Stimulated activated CD4-positive, alpha-beta T cell treated with anti-CD3 and anti-CD28 coated beads, Interleukin-1b, Interleukin-23, amount 100 ng/mL, for 24 hours (primary cell): ENCODE data around the gene MAGEB4.
"Not testable (repeated sequence)": the region's sequence is repeated elsewhere in the genome, so short reads cannot be mapped to it uniquely, and the experiment has no call there.

ENCODE experiments used
- DNase-seq, 4 experiments: peaks; one replicate each; pipeline ENCODE4 v3.0.0-alpha.2; 2020; ENCODE audit warnings: low read depth in 4 of 4, low spot score in 1 of 4

Gene MAGEB4

GRCh38 chrX:30241724-30242415, at the start of gene MAGEB4:
Gene MAGEB4, plus strand, starts transcription at chrX:30242000. Its CDS starts 136 bp downstream, at chrX:30242136.
- no peak for DNase-seq

- DNase-seq = not testable (repeated sequence)
These were observed 47.9 kb upstream of the MAGEB4 start for GRCh38 chrX:30193910-30194309.

- no peak for DNase-seq
These were observed 45.5 kb upstream of the MAGEB4 start for GRCh38 chrX:30196322-30196721.

- DNase-seq = no peak
These were observed 29.6 kb upstream of the MAGEB4 start for GRCh38 chrX:30212172-30212571.

- DNase-seq = no peak
These were observed 26.4 kb upstream of the MAGEB4 start, which contains the start of gene MAGEB2 for GRCh38 chrX:30215357-30215843. Gene MAGEB2, plus strand, starts transcription at chrX:30215563. Its CDS starts 3,018 bp downstream, at chrX:30218581.

- no peak for DNase-seq
These were observed 24.3 kb upstream of the MAGEB4 start for GRCh38 chrX:30217465-30217864.

GRCh38 chrX:30219372-30219771, 22.4 kb upstream of the MAGEB4 start:
- DNase-seq = no peak

GRCh38 chrX:30220661-30221060, 21.1 kb upstream of the MAGEB4 start:
- no peak for DNase-seq

- DNase-seq = no peak
These were observed 17.3 kb upstream of the MAGEB4 start for GRCh38 chrX:30224536-30224935.

GRCh38 chrX:30228526-30228925, 13.3 kb upstream of the MAGEB4 start:
- DNase-seq = no peak

- no peak for DNase-seq
These were observed 11.4 kb upstream of the MAGEB4 start, which contains the start of gene MAGEB3 for GRCh38 chrX:30230395-30230794. Gene MAGEB3, plus strand, starts transcription at chrX:30230657. Its CDS starts 5,268 bp downstream, at chrX:30235925.

GRCh38 chrX:30246769-30247489, 5.1 kb downstream of the MAGEB4 start, which contains the start of gene MAGEB1:
Gene MAGEB1, plus strand, starts transcription at chrX:30247146. Its CDS starts 3,348 bp downstream, at chrX:30250494.
- no peak for DNase-seq

- no peak for DNase-seq
These were observed 7.1 kb downstream of the MAGEB4 start for GRCh38 chrX:30248854-30249253.

- no peak for DNase-seq
These were observed 11.5 kb downstream of the MAGEB4 start for GRCh38 chrX:30253257-30253656.

- no peak for DNase-seq
These were observed 18.1 kb downstream of the MAGEB4 start for GRCh38 chrX:30259927-30260326.

GRCh38 chrX:30261012-30261411, 19.2 kb downstream of the MAGEB4 start:
- DNase-seq = no peak

GRCh38 chrX:30262763-30263162, 21.0 kb downstream of the MAGEB4 start:
- no peak for DNase-seq

GRCh38 chrX:30270639-30271038, 28.8 kb downstream of the MAGEB4 start:
- DNase-seq = no peak

- no peak for DNase-seq
These were observed 33.7 kb downstream of the MAGEB4 start for GRCh38 chrX:30275498-30275897.

GRCh38 chrX:30278365-30278764, 36.6 kb downstream of the MAGEB4 start:
- DNase-seq = no peak

GRCh38 chrX:30280428-30280827, 38.6 kb downstream of the MAGEB4 start:
- DNase-seq = no peak

GRCh38 chrX:30282527-30282926, 40.7 kb downstream of the MAGEB4 start:
- no peak for DNase-seq
